DOHH2 (cell line): Measurements from ENCODE around the gene FRS2.

Experiments
- H3F3A ChIP-seq: fragments of 200-600 bp; sonication (generic), shearing (Covaris generic); 2 replicates; pipeline ENCODE4 v1.6.0; 2016; ENCODE audit warnings: antibody characterized with exemption, mild to moderate bottlenecking; ENCODE audit not compliant: control insufficient read depth, insufficient read depth
- H3K27ac ChIP-seq: fragments of 200-600 bp; sonication (generic); 2 replicates; pipeline ENCODE4 v1.5.1; 2014; ENCODE audit warnings: low read depth, mild to moderate bottlenecking, low read length, moderate library complexity
- H3K27me3 ChIP-seq: fragments of 200-600 bp; sonication (generic); 2 replicates; pipeline ENCODE4 v1.6.1; 2014; ENCODE audit warnings: mild to moderate bottlenecking, low read length, mixed read lengths; ENCODE audit not compliant: control insufficient read depth
- H3K36me3 ChIP-seq: fragments of 200-600 bp; sonication (generic); 2 replicates; pipeline ENCODE4 v1.6.1; 2014; ENCODE audit warnings: mild to moderate bottlenecking, low read length, moderate library complexity, mixed read lengths; ENCODE audit not compliant: control insufficient read depth
- H3K4me1 ChIP-seq: fragments of 200-600 bp; sonication (generic); 2 replicates; pipeline ENCODE4 v1.6.1; 2014; ENCODE audit warnings: mild to moderate bottlenecking, low read length, mixed read lengths; ENCODE audit not compliant: control insufficient read depth
- H3K4me2 ChIP-seq: fragments of 200-600 bp; sonication (generic); 2 replicates; pipeline ENCODE4 v1.6.0; 2014; ENCODE audit warnings: mild to moderate bottlenecking, low read length, moderate library complexity
- H3K4me3 ChIP-seq: fragments of 200-600 bp; sonication (generic); 2 replicates; pipeline ENCODE4 v1.5.1; 2014; ENCODE audit warnings: mild to moderate bottlenecking, low read length, mixed read lengths
- H3K79me2 ChIP-seq: fragments of 200-600 bp; sonication (generic); 2 replicates; pipeline ENCODE4 v1.6.1; 2014; ENCODE audit warnings: mild to moderate bottlenecking, low read length, mixed read lengths; ENCODE audit not compliant: control insufficient read depth
- H3K9me2 ChIP-seq: fragments of 200-600 bp; sonication (generic); replicated peaks from 2 replicates; pipeline ENCODE4 v1.6.1; 2014; ENCODE audit warnings: mild to moderate bottlenecking, low read length, mixed read lengths; ENCODE audit not compliant: control insufficient read depth
- H3K9me3 ChIP-seq: fragments of 200-600 bp; sonication (generic); 2 replicates; pipeline ENCODE4 v1.6.1; 2014; ENCODE audit warnings: antibody characterized with exemption, low read length, mixed read lengths; ENCODE audit not compliant: control insufficient read depth, insufficient read depth
- H4K20me1 ChIP-seq: fragments of 200-600 bp; sonication (generic); 2 replicates; pipeline ENCODE4 v1.6.0; 2014; ENCODE audit warnings: low read depth, mild to moderate bottlenecking, antibody characterized with exemption, low read length, moderate library complexity; ENCODE audit not compliant: control insufficient read depth, insufficient read depth
- EZH2phosphoT487 ChIP-seq: fragments of 200-600 bp; sonication (generic); IDR thresholded peaks from 2 replicates; pipeline ENCODE4 v1.6.1; 2017; ENCODE audit warnings: borderline replicate concordance, mild to moderate bottlenecking, antibody characterized with exemption, low read length, moderate library complexity, mixed read lengths
- TF ChIP-seq, protein P1 (sequence below): fragments of 200-600 bp; sonication (generic); IDR thresholded peaks from one replicate; pipeline ENCODE4 v1.5.1; 2014; ENCODE audit warnings: antibody characterized with exemption, mild to moderate bottlenecking, low read depth, low read length; ENCODE audit not compliant: poor library complexity, severe bottlenecking

Gene FRS2

DNA sequence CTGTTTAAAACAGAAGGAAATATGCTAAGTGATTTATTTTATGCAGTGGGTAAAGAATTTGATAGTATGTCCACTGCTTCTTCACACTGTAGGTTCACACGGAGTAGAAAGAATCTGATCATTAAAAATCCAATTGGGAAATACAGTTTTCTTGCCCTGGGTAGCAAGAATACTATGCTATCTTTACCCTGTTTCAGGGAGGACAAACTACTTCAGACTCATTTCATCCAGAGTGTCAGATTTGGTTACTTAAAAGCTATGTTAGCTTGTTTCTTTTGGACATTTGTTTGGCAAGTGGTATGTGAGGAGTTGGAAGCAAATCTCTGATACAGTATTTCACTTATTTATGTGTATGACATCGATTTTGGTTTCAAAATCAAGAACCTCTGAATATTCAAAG, 4.3 kb downstream of the FRS2 start:
- Histone ChIP-seq H3K79me2 (peaks cover 84% of the 10 kb centered on the region), H4K20me1 (peaks cover 11% of the 10 kb centered on the region), H3K4me3 (no peak overlapping the region), H3K9me2 (no peaks in the 10 kb centered on the region), H3F3A (no peaks in the 10 kb centered on the region; the same call in 1 of the 2 replicates), H3K9me3 (no peaks in the 10 kb centered on the region), H3K27ac (no peak overlapping the region), H3K27me3 (no peaks in the 10 kb centered on the region), H3K36me3 (peaks cover 5% of the 10 kb centered on the region), H3K4me1 (peaks cover 29% of the 10 kb centered on the region), H3K4me2 (no peak overlapping the region)
- TF ChIP-seq, protein P1, sequence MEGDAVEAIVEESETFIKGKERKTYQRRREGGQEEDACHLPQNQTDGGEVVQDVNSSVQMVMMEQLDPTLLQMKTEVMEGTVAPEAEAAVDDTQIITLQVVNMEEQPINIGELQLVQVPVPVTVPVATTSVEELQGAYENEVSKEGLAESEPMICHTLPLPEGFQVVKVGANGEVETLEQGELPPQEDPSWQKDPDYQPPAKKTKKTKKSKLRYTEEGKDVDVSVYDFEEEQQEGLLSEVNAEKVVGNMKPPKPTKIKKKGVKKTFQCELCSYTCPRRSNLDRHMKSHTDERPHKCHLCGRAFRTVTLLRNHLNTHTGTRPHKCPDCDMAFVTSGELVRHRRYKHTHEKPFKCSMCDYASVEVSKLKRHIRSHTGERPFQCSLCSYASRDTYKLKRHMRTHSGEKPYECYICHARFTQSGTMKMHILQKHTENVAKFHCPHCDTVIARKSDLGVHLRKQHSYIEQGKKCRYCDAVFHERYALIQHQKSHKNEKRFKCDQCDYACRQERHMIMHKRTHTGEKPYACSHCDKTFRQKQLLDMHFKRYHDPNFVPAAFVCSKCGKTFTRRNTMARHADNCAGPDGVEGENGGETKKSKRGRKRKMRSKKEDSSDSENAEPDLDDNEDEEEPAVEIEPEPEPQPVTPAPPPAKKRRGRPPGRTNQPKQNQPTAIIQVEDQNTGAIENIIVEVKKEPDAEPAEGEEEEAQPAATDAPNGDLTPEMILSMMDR: no peak
- no peak for TF ChIP-seq EZH2phosphoT487

DNA sequence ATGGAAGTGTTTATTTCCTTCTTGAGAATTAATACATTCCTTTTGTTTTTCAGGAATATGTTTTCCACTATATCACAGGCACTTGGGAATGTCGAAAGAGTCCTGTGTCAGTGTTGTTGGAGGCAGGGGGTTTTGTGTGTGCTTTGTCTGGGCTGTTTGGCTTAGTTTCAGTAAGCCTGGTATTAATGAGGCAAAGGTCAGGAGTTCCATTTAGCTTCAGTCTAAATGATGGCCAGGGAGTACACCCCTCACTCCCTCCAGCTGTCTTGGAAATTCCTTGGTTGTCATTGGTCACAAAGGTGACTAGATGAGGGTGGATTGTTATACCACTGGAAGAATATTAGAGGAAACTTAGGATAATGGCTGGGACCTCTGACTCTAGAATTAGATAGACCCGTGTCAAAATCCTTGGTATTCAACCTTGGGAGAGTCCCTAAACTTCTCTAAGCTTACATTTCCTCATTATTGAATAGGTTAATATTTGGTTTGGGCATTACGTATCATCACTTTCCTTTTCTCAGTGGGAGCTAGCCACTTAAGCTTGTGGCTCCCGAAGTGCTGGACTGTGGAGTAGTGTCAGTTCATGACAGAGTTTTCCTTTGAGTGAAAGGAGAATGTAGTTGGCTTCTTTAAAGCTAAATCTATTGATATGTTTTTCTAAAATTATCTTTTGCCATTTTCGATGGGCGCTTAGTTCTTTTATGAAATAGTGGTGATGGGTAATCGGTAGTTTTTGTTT, 5.2 kb downstream of the FRS2 start:
- peaks cover 3% of the 10 kb centered on the region for H3K36me3 ChIP-seq
- no peaks in the 10 kb centered on the region for H3K9me3 ChIP-seq
- no peak overlapping the region for H3K27ac ChIP-seq
- no peak overlapping the region for H3K4me2 ChIP-seq
- H3K79me2 ChIP-seq: peaks cover 91% of the 10 kb centered on the region
- no peaks in the 10 kb centered on the region for H3K27me3 ChIP-seq
- H3K4me1 ChIP-seq: peaks cover 25% of the 10 kb centered on the region
- TF ChIP-seq, protein P1: no peak
- no peak for TF ChIP-seq EZH2phosphoT487
- no peak overlapping the region for H3K4me3 ChIP-seq
- no peaks in the 10 kb centered on the region for H3K9me2 ChIP-seq
- no peaks in the 10 kb centered on the region; the same call in 1 of the 2 replicates for H3F3A ChIP-seq
- H4K20me1 ChIP-seq: peaks cover 11% of the 10 kb centered on the region

DNA sequence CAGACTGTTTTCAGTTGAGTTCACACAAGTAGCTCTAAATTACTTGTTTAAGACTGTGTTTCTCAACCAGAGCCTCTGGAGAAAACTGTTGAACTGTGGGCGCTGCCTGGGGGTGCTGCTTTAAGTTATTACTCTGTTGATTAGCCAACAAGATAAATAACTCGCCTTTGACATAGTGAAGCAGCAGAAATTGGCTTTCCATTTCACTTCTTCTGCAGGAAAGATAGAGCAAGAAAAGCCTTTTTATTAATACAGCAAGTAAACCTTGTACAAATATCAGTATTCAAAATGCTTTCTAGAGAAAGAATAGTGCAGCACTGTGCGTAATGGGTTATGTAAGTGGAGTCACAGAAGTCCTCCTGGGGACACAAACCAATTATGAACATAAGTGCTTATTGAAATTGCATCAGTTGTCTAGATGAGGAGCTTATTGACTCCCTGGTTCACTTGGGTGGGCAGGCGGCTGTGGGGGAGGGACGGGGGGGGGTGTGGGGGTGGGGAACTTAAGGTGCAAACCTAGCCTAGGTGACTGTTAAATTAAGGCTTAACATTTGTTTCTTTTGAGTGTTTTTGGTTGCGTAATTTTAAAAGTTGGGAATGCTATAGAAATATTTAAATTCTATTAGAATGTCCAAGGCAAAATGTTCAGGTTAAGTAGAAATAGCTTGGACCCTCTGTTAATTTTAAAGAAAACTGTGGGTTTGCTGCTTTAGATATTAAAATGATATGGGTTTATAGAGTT, 6.3 kb downstream of the FRS2 start:
- no peaks in the 10 kb centered on the region for H3K27me3 ChIP-seq
- peaks cover 2% of the 10 kb centered on the region; the same call in 1 of the 2 replicates for H3K36me3 ChIP-seq
- peaks cover 11% of the 10 kb centered on the region for H4K20me1 ChIP-seq
- peaks cover 91% of the 10 kb centered on the region for H3K79me2 ChIP-seq
- H3K9me3 ChIP-seq: no peaks in the 10 kb centered on the region
- no peak overlapping the region for H3K4me2 ChIP-seq
- H3K4me1 ChIP-seq: peaks cover 19% of the 10 kb centered on the region
- H3K4me3 ChIP-seq: no peak overlapping the region
- no peak for TF ChIP-seq EZH2phosphoT487
- TF ChIP-seq, protein P1: no peak
- H3K9me2 ChIP-seq: no peaks in the 10 kb centered on the region
- no peaks in the 10 kb centered on the region; the same call in 1 of the 2 replicates for H3F3A ChIP-seq
- H3K27ac ChIP-seq: no peak overlapping the region
